GM12891 (cell line): ENCODE results near the gene SLC8A2.

Experiments
- PAX5 ChIP-seq: IDR thresholded peaks from 2 replicates; pipeline ENCODE4 v1.6.1; 2011; ENCODE audit warnings: low read length, moderate library complexity, mild to moderate bottlenecking; ENCODE audit not compliant: insufficient read depth, severe bottlenecking
- POLR2A ChIP-seq: IDR thresholded peaks from 2 replicates; pipeline ENCODE4 v1.6.1; 2011; ENCODE audit warnings: low read depth, low read length, control low read depth
- POLR2AphosphoS5 ChIP-seq: IDR thresholded peaks from 2 replicates; pipeline ENCODE4 v1.6.1; 2011; ENCODE audit warnings: low read depth, low read length, control low read depth
- POU2F2 ChIP-seq: IDR thresholded peaks from 2 replicates; pipeline ENCODE4 v1.6.1; 2011; ENCODE audit warnings: low read depth, mild to moderate bottlenecking, control low read depth, low read length, moderate library complexity
- SPI1 ChIP-seq: IDR thresholded peaks from 2 replicates; pipeline ENCODE4 v1.6.1; 2011; ENCODE audit warnings: low read depth, low read length, control low read depth
- TAF1 ChIP-seq: IDR thresholded peaks from 2 replicates; pipeline ENCODE4 v1.6.1; 2011; ENCODE audit warnings: low read depth, low read length, control low read depth

GRCh38 chr19:47389150-47389556, 82.5 kb downstream of the SLC8A2 start:
- TF ChIP-seq POLR2A: no peak
- no peak for TF ChIP-seq POLR2AphosphoS5
- TF ChIP-seq SPI1: no peak
- TF ChIP-seq POU2F2: no peak
- TF ChIP-seq TAF1: no peak
- no peak for TF ChIP-seq PAX5
